Measurements from ENCODE around the gene PDZD2. TPM values are rescaled to one million over a fixed set of nuclear protein-coding genes. Genes with fewer than 3 reads are reported as not detected.

PDZD2 gene
- total RNA-seq, 1 experiment from 2014 or later = 2.2 TPM

GRCh38 chr5:31965227-31965626, 326.3 kb downstream of the PDZD2 start:
- H3K4me3 ChIP-seq (ENCODE audit: low read depth, low read length, poor library complexity, severe bottlenecking) = no peak overlapping the region
- no TSS peak for BruUV-seq (replicated peaks)
- DNase-seq (ENCODE audit: low spot score) = no peak
- no peaks in the 10 kb centered on the region for H3K27me3 ChIP-seq (replicated peaks; ENCODE audit: insufficient read depth, low read depth, low read length, poor library complexity)
- TF ChIP-seq CTCF (conservative IDR thresholded peaks at IDR 0.05; ENCODE audit: low read depth, low read length) = no peak
- POLR2A ChIA-PET (ENCODE audit: low non-redundant PET) = no interaction called here
- intact Hi-C loops (cut with micrococcal nuclease; ENCODE audit: unreplicated experiment) = no loop called here
- no peaks in the 10 kb centered on the region for H3K36me3 ChIP-seq (ENCODE audit: insufficient read depth, low read length, poor library complexity, severe bottlenecking)
- H3K4me1 ChIP-seq (ENCODE audit: insufficient read depth, low read length, poor library complexity, severe bottlenecking) = no peaks in the 10 kb centered on the region
- H3K27ac ChIP-seq (ENCODE audit: low read depth, low read length, poor library complexity, severe bottlenecking) = no peak overlapping the region
- no peaks in the 10 kb centered on the region for H3K9me3 ChIP-seq (ENCODE audit: low read depth, low read length, poor library complexity, severe bottlenecking)
- CTCF ChIA-PET = no interaction called here

- CTCF ChIA-PET = no interaction called here
- TF ChIP-seq CTCF (conservative IDR thresholded peaks at IDR 0.05; ENCODE audit: low read depth, low read length) (no peak), EZH2 (IDR thresholded peaks at IDR 0.05; ENCODE audit: borderline replicate concordance, low read depth, low read length, poor library complexity, severe bottlenecking) (no peak)
- no peaks in the 10 kb centered on the region for H3K4me1 ChIP-seq (ENCODE audit: insufficient read depth, low read length, poor library complexity, severe bottlenecking)
- no peaks in the 10 kb centered on the region for H3K9me3 ChIP-seq (ENCODE audit: low read depth, low read length, poor library complexity, severe bottlenecking)
- BruUV-seq (replicated peaks) = no TSS peak
- H3K27ac ChIP-seq (ENCODE audit: low read depth, low read length, poor library complexity, severe bottlenecking) = no peak overlapping the region
- intact Hi-C loops (cut with micrococcal nuclease; ENCODE audit: unreplicated experiment) = no loop called here
- POLR2A ChIA-PET (ENCODE audit: low non-redundant PET) = no interaction called here
- no peak overlapping the region for H3K4me3 ChIP-seq (ENCODE audit: low read depth, low read length, poor library complexity, severe bottlenecking)
- H3K27me3 ChIP-seq (replicated peaks; ENCODE audit: insufficient read depth, low read depth, low read length, poor library complexity) = no peaks in the 10 kb centered on the region
- DNase-seq (ENCODE audit: low spot score) = no peak
- no peaks in the 10 kb centered on the region for H3K36me3 ChIP-seq (ENCODE audit: insufficient read depth, low read length, poor library complexity, severe bottlenecking)
Observed at GRCh38 chr5:31966936-31967335, 328.0 kb downstream of the PDZD2 start.

GRCh38 chr5:31967461-31967860, 328.5 kb downstream of the PDZD2 start:
- no peak for TF ChIP-seq CTCF (conservative IDR thresholded peaks at IDR 0.05; ENCODE audit: low read depth, low read length)
- TF ChIP-seq EZH2 (IDR thresholded peaks at IDR 0.05; ENCODE audit: borderline replicate concordance, low read depth, low read length, poor library complexity, severe bottlenecking) = no peak
- H3K4me3 ChIP-seq (ENCODE audit: low read depth, low read length, poor library complexity, severe bottlenecking) = no peak overlapping the region
- ChIA-PET POLR2A (ENCODE audit: low non-redundant PET) (no interaction called here), CTCF (no interaction called here)
- no peaks in the 10 kb centered on the region for H3K4me1 ChIP-seq (ENCODE audit: insufficient read depth, low read length, poor library complexity, severe bottlenecking)
- intact Hi-C loops (cut with micrococcal nuclease; ENCODE audit: unreplicated experiment) = no loop called here
- no peaks in the 10 kb centered on the region for H3K36me3 ChIP-seq (ENCODE audit: insufficient read depth, low read length, poor library complexity, severe bottlenecking)
- no peak overlapping the region for H3K27ac ChIP-seq (ENCODE audit: low read depth, low read length, poor library complexity, severe bottlenecking)
- no TSS peak for BruUV-seq (replicated peaks)
- H3K9me3 ChIP-seq (ENCODE audit: low read depth, low read length, poor library complexity, severe bottlenecking) = no peaks in the 10 kb centered on the region
- no peaks in the 10 kb centered on the region for H3K27me3 ChIP-seq (replicated peaks; ENCODE audit: insufficient read depth, low read depth, low read length, poor library complexity)
- no peak for DNase-seq (ENCODE audit: low spot score)
